Upper lobe of right lung (tissue), 1 donor: ENCODE measurements around the gene OR2T29. TPM values are rescaled to one million over a fixed set of nuclear protein-coding genes. Genes with fewer than 3 reads are reported as not detected.
"Not testable (repeated sequence)": the region's sequence is repeated elsewhere in the genome, so short reads cannot be mapped to it uniquely, and the experiment has no call there.

Experiments
- ATAC-seq: fragments of 200-7000 bp; cut with Tn5 transposase; one replicate; pipeline ENCODE4 v1.9.1; 2020; ENCODE audit warnings: mild to moderate bottlenecking, moderate library complexity
- DNase-seq: peaks from one replicate; pipeline ENCODE4 v3.0.0-alpha.2; 2020
- H3K27ac ChIP-seq: fragments of 200-600 bp; one replicate; pipeline ENCODE4 v1.8.0; 2022
- H3K27me3 ChIP-seq: fragments of 200-600 bp; one replicate; pipeline ENCODE4 v1.8.0; 2022; ENCODE audit warnings: mild to moderate bottlenecking
- H3K36me3 ChIP-seq: fragments of 200-600 bp; one replicate; pipeline ENCODE4 v1.8.0; 2022
- H3K4me1 ChIP-seq: fragments of 200-600 bp; one replicate; pipeline ENCODE4 v1.8.0; 2022
- H3K4me3 ChIP-seq: fragments of 200-600 bp; one replicate; pipeline ENCODE4 v1.8.0; 2022; ENCODE audit warnings: mild to moderate bottlenecking
- H3K9me3 ChIP-seq: fragments of 200-600 bp; one replicate; pipeline ENCODE4 v1.8.0; 2022
- intact Hi-C: fragments of 100-400 bp; cut with DNase I; formaldehyde crosslinking; loops from one replicate; pipeline ENCODE4 v1.11.0; 2022
- long read RNA-seq: library from polyadenylated mRNA; unstranded; transcript quantifications from one replicate; pipeline ENCODE4 v2.0.0, GENCODE V29; 2021
- total RNA-seq: library from RNA; stranded (reverse); fragmentation: NEBNext Ultra II Directional; extraction: Animal tissue kit (Norgen Biotek cat#: 25700); gene quantifications from one replicate; pipeline ENCODE4 v1.2.1, GENCODE V29; 2021
- TF ChIP-seq, protein P1 (sequence below): fragments of 200-600 bp; IDR thresholded peaks from one replicate; pipeline ENCODE4 v1.8.0; 2022; ENCODE audit warnings: antibody characterized with exemption
- donor health status: DM: no; HTN: yes; CAD: no; lungs with severe emphysema.

Gene OR2T29, protein sequence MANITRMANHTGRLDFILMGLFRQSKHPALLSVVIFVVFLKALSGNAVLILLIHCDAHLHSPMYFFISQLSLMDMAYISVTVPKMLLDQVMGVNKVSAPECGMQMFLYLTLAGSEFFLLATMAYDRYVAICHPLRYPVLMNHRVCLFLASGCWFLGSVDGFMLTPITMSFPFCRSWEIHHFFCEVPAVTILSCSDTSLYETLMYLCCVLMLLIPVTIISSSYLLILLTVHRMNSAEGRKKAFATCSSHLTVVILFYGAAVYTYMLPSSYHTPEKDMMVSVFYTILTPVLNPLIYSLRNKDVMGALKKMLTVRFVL
- not detected for total RNA-seq
- long read RNA-seq = 0 reads

DNA sequence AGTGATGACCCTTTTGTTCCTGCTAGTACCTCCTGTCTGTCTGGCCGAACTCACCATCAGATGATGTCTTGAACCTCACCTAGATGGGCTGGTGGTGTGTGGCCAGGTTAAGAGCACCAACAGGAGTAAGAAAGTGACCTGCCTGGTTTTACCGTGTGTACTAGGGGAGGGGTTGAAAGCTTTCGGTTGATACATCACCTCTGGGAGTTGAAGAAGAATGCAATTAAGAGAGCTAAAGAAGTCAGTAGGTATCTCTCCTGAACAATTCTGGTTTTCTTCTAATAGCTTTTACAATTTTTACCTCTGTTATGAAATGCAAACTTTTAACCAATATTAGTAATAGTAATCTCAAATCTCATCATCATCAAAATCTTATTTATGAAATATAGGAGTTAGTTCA is at the start of gene OR2T29:
Gene OR2T29, minus strand, starts transcription at position 101 of the 400 bp plus-strand sequence. CDS start 3,281 bp downstream, outside the sequence.
- H3K27ac ChIP-seq, H3K9me3 ChIP-seq, H3K4me3 ChIP-seq, H3K36me3 ChIP-seq, H3K27me3 ChIP-seq, DNase-seq, H3K4me1 ChIP-seq, intact Hi-C loops, ATAC-seq: not testable (repeated sequence)

DNA sequence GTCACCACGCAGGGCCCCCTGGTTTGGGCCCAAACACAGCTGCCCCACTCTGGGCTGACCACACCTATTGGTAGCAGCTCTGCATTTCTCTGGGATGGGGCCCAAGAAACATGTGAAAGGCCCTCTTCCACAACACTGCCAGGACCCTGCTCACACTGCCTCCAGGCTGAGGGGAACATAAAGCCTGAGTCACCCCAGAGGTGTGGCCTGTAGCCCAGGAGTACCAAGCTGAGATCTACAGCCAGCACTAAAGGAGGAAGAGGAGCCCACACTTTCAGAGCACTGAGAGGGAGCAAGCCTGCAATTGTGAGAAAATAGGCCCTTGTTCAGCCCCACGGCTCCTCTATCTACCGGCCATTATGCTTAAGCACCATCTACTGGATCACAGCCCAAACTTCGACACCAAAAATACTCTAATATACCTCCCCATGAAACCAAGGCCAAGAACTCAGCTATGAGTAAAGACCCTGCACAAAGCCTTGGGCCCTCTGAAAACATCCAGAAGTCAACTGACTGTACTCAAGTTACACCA is 49.4 kb upstream of the OR2T29 start:
- Histone ChIP-seq H3K36me3 (no peaks in the 10 kb centered on the region), H3K27ac (no peak overlapping the region), H3K9me3 (no peaks in the 10 kb centered on the region), H3K4me1 (no peaks in the 10 kb centered on the region), H3K4me3 (no peak overlapping the region), H3K27me3 (no peaks in the 10 kb centered on the region)
- TF ChIP-seq, protein P1, sequence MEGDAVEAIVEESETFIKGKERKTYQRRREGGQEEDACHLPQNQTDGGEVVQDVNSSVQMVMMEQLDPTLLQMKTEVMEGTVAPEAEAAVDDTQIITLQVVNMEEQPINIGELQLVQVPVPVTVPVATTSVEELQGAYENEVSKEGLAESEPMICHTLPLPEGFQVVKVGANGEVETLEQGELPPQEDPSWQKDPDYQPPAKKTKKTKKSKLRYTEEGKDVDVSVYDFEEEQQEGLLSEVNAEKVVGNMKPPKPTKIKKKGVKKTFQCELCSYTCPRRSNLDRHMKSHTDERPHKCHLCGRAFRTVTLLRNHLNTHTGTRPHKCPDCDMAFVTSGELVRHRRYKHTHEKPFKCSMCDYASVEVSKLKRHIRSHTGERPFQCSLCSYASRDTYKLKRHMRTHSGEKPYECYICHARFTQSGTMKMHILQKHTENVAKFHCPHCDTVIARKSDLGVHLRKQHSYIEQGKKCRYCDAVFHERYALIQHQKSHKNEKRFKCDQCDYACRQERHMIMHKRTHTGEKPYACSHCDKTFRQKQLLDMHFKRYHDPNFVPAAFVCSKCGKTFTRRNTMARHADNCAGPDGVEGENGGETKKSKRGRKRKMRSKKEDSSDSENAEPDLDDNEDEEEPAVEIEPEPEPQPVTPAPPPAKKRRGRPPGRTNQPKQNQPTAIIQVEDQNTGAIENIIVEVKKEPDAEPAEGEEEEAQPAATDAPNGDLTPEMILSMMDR = no peak
- no peak for DNase-seq
- intact Hi-C loops = no loop called here
- ATAC-seq = no peak

DNA sequence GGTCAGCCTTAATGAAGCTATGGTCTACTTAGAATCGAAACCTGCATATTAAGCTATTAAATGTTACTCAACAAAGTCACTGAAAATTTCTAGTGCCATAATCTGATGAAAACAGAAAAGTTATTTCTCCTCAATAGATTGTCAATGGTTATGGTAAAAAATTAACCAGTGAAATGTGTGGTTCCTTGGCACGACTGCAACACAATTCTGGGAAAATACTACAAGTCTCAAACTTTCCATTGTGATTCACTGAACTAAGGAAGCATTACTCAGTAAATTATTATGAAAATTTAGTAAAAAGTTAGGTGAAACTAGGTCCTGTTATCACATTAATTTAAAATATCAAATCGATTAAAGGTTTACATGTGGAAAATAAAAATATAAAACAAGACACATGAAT is 47.7 kb upstream of the OR2T29 start:
- ATAC-seq = no peak
- Histone ChIP-seq H3K36me3 (no peaks in the 10 kb centered on the region), H3K27ac (no peak overlapping the region), H3K9me3 (no peaks in the 10 kb centered on the region), H3K4me1 (no peaks in the 10 kb centered on the region), H3K27me3 (no peaks in the 10 kb centered on the region), H3K4me3 (no peak overlapping the region)
- DNase-seq = no peak
- TF ChIP-seq, protein P1 = no peak
- intact Hi-C loops = no loop called here

DNA sequence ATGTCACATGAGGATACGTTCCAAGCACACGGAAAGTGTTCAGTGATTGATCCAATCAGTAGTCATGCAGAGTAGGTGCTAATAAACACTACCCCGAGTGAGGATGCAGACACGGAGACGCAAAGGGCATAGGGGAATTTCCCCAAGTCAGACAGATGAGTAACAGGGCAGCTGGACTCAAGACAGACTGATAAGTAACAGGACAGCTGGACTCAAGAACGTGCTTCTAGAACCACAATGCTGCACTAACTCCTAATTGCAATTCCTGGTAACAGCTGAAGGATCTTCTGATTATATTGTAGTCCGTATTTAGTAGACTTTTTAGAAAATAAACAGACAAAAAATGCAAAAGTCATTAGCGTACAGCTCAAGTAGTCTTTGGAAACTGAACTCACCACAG is 36.8 kb upstream of the OR2T29 start:
- Histone ChIP-seq H3K4me3 (no peak overlapping the region), H3K36me3 (no peaks in the 10 kb centered on the region), H3K27me3 (no peaks in the 10 kb centered on the region), H3K4me1 (no peaks in the 10 kb centered on the region), H3K9me3 (no peaks in the 10 kb centered on the region), H3K27ac (no peak overlapping the region)
- TF ChIP-seq, protein P1 = no peak
- no peak for ATAC-seq
- intact Hi-C loops = no loop called here
- DNase-seq = no peak

DNA sequence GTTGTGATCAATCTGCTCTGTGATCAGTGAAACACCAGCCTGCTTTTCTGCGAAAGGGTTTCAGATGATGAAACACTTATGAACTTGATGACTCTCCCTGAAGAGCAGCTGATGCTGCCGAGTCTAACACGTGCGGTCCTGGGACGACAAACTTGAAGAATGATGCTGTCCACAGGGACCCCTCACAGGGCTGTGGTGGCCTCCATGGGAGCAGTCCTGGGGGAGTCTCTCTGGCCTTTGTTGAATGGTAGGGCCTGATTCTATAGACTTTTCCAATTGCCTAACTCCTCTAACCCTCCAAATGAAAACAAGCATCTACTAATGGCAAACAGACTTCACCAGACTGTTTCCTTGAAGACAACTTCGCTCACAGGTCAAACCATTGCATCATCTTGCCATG is 35.0 kb upstream of the OR2T29 start, which contains the start of gene OR2T10:
Gene OR2T10, minus strand, starts transcription at position 112 of the 400 bp plus-strand sequence. CDS start 3,932 bp downstream, outside the sequence.
- H3K36me3 ChIP-seq = no peaks in the 10 kb centered on the region
- H3K4me1 ChIP-seq = no peaks in the 10 kb centered on the region
- no peak within 1 kb of the TSS for H3K4me3 ChIP-seq
- TF ChIP-seq, protein P1 = no peak
- H3K9me3 ChIP-seq = no peaks in the 10 kb centered on the region
- no peaks in the 10 kb centered on the region for H3K27me3 ChIP-seq
- no peak for ATAC-seq
- DNase-seq = no peak
- H3K27ac ChIP-seq = no peak within 1 kb of the TSS
- intact Hi-C loops = no loop called here

DNA sequence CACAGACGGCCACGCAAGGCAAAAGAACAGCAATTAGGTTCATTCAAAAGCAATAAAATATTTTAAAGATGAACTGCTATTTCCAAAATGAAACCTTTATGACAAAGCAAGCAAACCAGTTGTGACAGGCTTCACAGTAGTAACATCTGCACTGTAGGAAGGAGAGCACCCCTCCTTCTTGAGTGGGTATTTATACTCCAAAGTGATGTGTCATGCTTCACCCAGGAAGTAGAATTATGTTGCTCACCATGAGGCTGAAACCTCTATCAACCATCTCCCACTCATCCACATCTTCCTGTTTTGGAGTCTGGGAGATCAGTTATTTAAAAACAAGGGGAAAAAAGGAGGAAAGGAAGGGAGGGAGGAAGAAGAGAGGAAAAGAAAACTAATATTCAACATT is 34.0 kb upstream of the OR2T29 start:
- no peaks in the 10 kb centered on the region for H3K4me1 ChIP-seq
- TF ChIP-seq, protein P1 = no peak
- ATAC-seq = peak; percentile 45
- DNase-seq = no peak
- intact Hi-C loops = no loop called here
- H3K36me3 ChIP-seq = no peaks in the 10 kb centered on the region
- no peak overlapping the region for H3K4me3 ChIP-seq
- H3K27ac ChIP-seq = no peak overlapping the region
- no peaks in the 10 kb centered on the region for H3K27me3 ChIP-seq
- no peaks in the 10 kb centered on the region for H3K9me3 ChIP-seq
